Body of pancreas (tissue), 4 donors: ENCODE results near the gene GRAP2.

Source experiments
- POLR2A ChIP-seq, 3 donors: fragments of 450-650 bp; IDR thresholded peaks; one replicate each; pipeline ENCODE4 v1.6.1; 2016; ENCODE audit warnings: antibody characterized with exemption in 3 of 3, mild to moderate bottlenecking in 2 of 3
- TF ChIP-seq, protein P1 (sequence below), 7 experiments: fragments of 450-650 bp in 4 of 7; fragments of 200-600 bp in 3 of 7; sonication (generic) in 3 of 7; IDR thresholded peaks; one replicate each; pipeline ENCODE4 v1.5.1; 2016 to 2019; ENCODE audit warnings: antibody characterized with exemption in 7 of 7

DNA sequence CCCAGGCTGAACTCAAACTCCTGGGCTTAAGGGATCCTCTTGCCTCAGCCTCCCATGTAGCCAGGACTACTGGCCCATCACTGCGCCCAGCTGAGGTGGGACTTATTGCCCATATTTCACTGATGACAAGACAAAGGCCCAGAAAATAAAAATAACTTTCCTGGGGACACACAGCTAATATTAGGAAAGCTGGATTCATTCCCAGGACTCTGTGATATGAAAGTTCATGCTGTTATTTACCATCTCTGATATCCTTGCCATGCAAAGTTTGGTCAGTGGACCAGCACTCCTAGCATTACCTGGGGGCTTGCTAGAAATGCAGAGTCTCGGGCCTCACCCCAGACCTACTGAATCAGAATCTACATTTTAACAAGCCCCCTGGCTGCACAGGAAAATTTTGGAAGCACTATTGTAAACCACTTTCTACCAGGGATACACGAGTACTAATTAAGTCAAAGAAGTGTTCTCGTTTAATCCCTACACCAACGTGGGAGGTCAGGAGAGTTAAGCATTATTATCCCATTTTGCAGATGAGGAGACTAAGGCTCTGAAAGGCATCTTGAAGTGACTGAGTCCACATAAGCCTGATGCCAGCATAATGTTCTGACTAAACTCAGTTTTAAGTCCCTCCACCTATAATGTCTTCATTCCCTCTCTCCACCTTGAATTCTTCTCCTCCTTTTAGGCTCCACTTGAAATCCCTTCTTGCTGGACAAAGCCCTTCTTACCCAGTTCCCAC, 91.4 kb downstream of the GRAP2 start:
- TF ChIP-seq, protein P1, sequence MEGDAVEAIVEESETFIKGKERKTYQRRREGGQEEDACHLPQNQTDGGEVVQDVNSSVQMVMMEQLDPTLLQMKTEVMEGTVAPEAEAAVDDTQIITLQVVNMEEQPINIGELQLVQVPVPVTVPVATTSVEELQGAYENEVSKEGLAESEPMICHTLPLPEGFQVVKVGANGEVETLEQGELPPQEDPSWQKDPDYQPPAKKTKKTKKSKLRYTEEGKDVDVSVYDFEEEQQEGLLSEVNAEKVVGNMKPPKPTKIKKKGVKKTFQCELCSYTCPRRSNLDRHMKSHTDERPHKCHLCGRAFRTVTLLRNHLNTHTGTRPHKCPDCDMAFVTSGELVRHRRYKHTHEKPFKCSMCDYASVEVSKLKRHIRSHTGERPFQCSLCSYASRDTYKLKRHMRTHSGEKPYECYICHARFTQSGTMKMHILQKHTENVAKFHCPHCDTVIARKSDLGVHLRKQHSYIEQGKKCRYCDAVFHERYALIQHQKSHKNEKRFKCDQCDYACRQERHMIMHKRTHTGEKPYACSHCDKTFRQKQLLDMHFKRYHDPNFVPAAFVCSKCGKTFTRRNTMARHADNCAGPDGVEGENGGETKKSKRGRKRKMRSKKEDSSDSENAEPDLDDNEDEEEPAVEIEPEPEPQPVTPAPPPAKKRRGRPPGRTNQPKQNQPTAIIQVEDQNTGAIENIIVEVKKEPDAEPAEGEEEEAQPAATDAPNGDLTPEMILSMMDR (IDR thresholded peaks at IDR 0.05) = no peak
- TF ChIP-seq POLR2A (IDR thresholded peaks at IDR 0.05) = no peak
